ENCODE measurements around the gene MCF2L2. TPM values are rescaled to one million over a fixed set of nuclear protein-coding genes. Genes with fewer than 3 reads are reported as not detected.

MCF2L2 gene
- total RNA-seq, 2 experiments from 2014 or later = 6.5 to 8.2 TPM

DNA sequence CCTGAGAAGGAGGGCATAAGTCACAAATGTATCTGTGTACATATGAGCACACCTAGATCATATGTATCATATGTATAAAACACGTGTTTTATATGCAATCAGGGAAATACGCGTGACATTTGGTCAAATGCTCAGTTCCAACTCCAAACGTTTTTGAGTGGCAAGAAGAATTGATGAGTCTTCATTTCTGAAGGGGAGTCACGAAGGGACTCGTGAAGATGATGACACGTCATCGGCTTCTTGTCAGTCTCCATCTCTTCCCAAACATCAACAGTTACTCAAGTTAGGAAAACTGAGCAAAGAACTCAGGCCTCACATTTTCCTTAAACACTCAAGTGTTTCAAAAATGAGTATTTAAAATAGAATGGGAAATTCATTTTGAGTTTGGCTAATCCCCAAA is 95.9 kb downstream of the MCF2L2 start:
- no peak overlapping the region for H3K27ac Mint-ChIP-seq
- DNase-seq (no peak), ATAC-seq (ENCODE audit: low read depth) (no peak)
- H3K36me3 Mint-ChIP-seq = peaks cover 22% of the 10 kb centered on the region
- H3K9me3 Mint-ChIP-seq = no peaks in the 10 kb centered on the region
- peaks cover 16% of the 10 kb centered on the region for H3K4me1 Mint-ChIP-seq
- POLR2A ChIA-PET = no interaction called here
- no peaks in the 10 kb centered on the region for H3K27me3 Mint-ChIP-seq
- no peak overlapping the region for H3K4me3 Mint-ChIP-seq

DNA sequence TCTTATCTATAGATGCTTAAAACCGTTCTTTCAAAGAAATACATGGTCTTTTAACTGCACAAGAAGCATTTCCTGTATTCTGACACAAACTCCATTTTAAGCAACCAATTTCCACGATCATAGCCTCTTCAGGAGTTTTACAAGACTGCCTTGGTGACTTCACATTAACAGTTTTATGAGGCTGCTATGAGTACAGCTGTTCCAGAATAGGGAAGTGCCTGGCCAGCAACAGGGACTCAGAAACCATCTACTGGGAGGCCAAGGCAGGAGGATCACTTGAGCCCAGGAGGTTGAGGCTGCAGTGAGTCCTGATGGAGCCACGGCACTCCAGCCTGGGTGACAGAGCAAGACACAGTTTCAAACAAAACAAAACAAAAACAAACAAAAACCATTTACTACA is 96.9 kb downstream of the MCF2L2 start:
- ATAC-seq (ENCODE audit: low read depth) (no peak), DNase-seq (no peak)
- H3K27ac Mint-ChIP-seq = no peak overlapping the region
- no peaks in the 10 kb centered on the region for H3K9me3 Mint-ChIP-seq
- H3K4me3 Mint-ChIP-seq = no peak overlapping the region
- H3K36me3 Mint-ChIP-seq = peaks cover 18% of the 10 kb centered on the region
- H3K4me1 Mint-ChIP-seq = peaks cover 20% of the 10 kb centered on the region
- no peaks in the 10 kb centered on the region for H3K27me3 Mint-ChIP-seq
- POLR2A ChIA-PET = no interaction called here

DNA sequence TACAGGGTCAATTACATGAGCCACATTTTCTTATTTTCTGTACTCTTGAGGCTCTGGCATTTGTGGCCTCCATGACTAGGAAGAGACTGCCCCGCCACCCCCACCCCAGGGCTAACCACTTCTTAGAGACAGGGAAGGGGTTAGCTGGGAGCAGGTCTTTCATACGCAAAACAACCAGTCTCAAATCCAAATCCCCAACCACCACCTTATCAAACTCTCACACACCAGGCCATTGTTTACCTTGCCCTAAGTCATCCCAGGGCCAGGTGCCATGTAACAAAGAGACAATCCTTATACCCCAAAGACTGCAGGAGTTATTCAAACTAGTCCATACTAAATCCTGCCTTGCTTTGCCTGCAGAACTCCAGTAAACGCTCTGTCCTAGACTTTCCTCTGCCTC is 97.5 kb downstream of the MCF2L2 start:
- H3K27me3 Mint-ChIP-seq = no peaks in the 10 kb centered on the region
- no peaks in the 10 kb centered on the region for H3K9me3 Mint-ChIP-seq
- ATAC-seq (ENCODE audit: low read depth) (no peak), DNase-seq (no peak)
- peaks cover 22% of the 10 kb centered on the region for H3K4me1 Mint-ChIP-seq
- no peak overlapping the region for H3K27ac Mint-ChIP-seq
- POLR2A ChIA-PET = no interaction called here
- H3K36me3 Mint-ChIP-seq = peaks cover 18% of the 10 kb centered on the region
- H3K4me3 Mint-ChIP-seq = no peak overlapping the region

DNA sequence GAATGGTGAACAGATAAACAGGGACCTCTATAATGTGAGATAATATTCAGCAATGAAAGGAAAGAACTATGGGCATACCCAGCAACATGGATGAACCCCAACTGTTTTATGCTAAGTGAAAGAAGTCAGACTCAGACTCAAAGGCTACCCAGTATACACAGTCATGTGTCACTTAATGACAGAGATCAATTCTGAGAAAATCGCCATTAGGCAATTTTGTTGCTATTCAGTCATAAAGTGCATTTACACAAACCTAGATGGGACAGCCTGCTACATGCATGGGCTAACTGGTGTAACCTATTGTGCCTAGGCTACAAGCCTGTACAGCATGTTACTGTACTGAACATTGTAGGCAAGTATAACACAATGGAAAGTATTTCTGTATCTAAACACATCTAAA is 98.9 kb downstream of the MCF2L2 start:
- Mint-ChIP-seq H3K27ac (no peak overlapping the region), H3K4me1 (peaks cover 23% of the 10 kb centered on the region), H3K27me3 (no peaks in the 10 kb centered on the region), H3K9me3 (no peaks in the 10 kb centered on the region), H3K36me3 (peaks cover 18% of the 10 kb centered on the region), H3K4me3 (no peak overlapping the region)
- POLR2A ChIA-PET = no interaction called here
- DNase-seq = no peak
- no peak for ATAC-seq (ENCODE audit: low read depth)

DNA sequence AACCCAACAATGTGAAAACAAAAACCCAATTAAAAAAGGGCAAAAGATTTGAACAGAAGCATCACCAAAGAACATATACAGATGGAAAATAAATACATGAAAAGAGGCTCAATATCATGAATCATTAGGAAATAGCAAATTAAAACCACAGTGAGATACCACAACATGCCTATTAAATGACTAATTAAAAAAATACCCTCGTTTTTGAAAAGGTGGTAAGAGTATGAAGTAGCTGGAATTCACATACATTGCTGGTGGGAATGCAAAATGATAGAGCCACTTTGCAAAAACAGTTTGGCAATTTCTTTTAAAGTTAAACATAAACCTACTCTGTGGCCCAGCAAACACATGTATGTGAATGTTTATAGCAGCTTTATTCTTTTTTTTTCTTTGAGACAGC is 99.6 kb downstream of the MCF2L2 start:
- DNase-seq (no peak), ATAC-seq (ENCODE audit: low read depth) (no peak)
- POLR2A ChIA-PET = no interaction called here

DNA sequence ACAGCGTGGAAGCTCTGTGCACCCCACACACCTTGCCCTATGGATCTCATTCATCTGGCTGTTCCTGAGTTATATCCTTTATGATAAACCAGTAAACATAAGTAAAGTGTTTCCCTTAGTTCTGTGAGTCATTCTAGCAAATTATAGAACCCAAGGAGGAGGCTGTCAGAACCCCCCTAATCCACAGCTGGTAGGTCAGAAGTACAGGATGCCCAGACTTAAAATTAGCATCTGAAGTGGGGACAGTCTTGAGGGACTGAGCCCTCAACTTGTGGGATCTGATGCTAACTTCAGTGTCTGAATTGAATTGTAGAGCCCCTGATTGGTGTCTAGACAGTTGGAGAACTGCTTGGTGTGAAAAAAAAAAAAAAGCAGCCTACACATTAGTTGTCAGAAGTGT is 100.3 kb downstream of the MCF2L2 start:
- H3K4me3 Mint-ChIP-seq = no peak overlapping the region
- H3K27me3 Mint-ChIP-seq = no peaks in the 10 kb centered on the region
- DNase-seq = no peak
- no peak overlapping the region for H3K27ac Mint-ChIP-seq
- H3K9me3 Mint-ChIP-seq = no peaks in the 10 kb centered on the region
- no peak for ATAC-seq (ENCODE audit: low read depth)
- peaks cover 15% of the 10 kb centered on the region for H3K36me3 Mint-ChIP-seq
- H3K4me1 Mint-ChIP-seq = peaks cover 27% of the 10 kb centered on the region
- POLR2A ChIA-PET = no interaction called here

More for the DNA sequence above, 99.6 kb downstream of the MCF2L2 start:
- Mint-ChIP-seq H3K27ac (no peak overlapping the region), H3K4me1 (peaks cover 25% of the 10 kb centered on the region), H3K9me3 (no peaks in the 10 kb centered on the region), H3K4me3 (no peak overlapping the region), H3K27me3 (no peaks in the 10 kb centered on the region), H3K36me3 (peaks cover 17% of the 10 kb centered on the region)

DNA sequence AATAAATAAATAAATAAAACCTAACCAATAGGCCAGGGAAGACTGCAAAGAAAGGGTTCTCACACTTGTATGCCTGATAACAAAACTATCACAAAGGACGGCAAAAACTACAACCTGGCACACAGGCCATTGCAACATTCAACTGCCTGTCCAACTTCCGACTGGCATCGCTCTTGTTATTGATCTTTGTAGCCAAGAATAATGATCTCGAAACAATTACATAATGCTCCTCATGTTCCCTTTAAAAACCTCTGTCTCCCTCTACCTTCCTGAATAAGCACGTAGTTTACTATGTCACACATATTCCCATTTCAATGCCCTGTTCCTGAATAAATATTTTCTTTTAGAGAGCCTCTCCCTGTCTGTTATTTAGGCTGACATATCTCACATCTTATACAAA is 101.1 kb downstream of the MCF2L2 start:
- Mint-ChIP-seq H3K4me1 (peaks cover 27% of the 10 kb centered on the region), H3K27ac (no peak overlapping the region), H3K36me3 (peaks cover 15% of the 10 kb centered on the region), H3K4me3 (no peak overlapping the region), H3K9me3 (no peaks in the 10 kb centered on the region), H3K27me3 (no peaks in the 10 kb centered on the region)
- DNase-seq (no peak), ATAC-seq (ENCODE audit: low read depth) (no peak)
- POLR2A ChIA-PET = no interaction called here

DNA sequence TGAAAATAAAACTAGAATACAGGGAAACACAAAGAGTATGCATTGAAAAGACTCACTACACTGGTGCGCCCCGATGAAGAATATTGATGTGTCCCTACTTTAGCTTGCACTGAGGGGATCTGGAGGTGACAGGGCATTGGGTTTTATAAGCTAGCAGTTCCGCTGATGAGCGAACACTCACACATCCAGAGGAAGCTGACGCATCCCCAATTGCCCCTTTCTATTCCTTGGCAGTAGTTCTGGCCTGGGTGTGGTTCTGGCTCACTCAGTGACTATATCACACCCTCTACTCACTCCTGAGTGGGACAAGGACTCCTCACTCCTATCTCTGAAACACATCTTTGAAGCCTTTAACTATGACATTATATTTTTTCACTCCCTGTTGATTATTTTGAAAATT is 104.3 kb downstream of the MCF2L2 start:
- POLR2A ChIA-PET = interaction anchor here (0.5 kb wide), 1 partner anchor 47 kb away, joined by 4 read pairs; no protein-coding TSS in a partner anchor
- ATAC-seq (ENCODE audit: low read depth) (no peak), DNase-seq (no peak)
- Mint-ChIP-seq H3K4me1 (peaks cover 21% of the 10 kb centered on the region), H3K27me3 (no peaks in the 10 kb centered on the region), H3K27ac (no peak overlapping the region), H3K9me3 (no peaks in the 10 kb centered on the region), H3K36me3 (peaks cover 7% of the 10 kb centered on the region), H3K4me3 (no peak overlapping the region)

DNA sequence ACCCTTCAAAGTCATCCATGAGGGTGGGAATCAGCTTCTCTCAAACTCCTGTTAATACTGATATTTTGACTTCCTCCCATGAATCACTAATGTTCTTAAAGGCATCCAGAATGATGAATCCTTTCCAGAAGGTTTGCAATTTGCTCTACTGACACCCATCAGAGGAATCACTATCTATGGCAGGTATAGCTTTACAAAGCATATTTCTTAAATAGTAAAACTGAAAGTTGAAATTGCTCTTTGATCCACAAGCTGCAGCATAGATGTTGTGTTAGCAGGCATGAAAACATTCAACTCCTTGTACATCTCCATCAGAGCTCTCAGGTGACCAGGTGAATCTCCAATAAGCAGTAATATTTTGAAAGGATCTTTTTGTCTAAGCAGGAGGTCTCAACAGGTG is 109.0 kb downstream of the MCF2L2 start:
- POLR2A ChIA-PET = no interaction called here
- ATAC-seq (ENCODE audit: low read depth) = peak; percentile 71
- peak overlapping the region; percentile 64 for H3K27ac Mint-ChIP-seq

DNA sequence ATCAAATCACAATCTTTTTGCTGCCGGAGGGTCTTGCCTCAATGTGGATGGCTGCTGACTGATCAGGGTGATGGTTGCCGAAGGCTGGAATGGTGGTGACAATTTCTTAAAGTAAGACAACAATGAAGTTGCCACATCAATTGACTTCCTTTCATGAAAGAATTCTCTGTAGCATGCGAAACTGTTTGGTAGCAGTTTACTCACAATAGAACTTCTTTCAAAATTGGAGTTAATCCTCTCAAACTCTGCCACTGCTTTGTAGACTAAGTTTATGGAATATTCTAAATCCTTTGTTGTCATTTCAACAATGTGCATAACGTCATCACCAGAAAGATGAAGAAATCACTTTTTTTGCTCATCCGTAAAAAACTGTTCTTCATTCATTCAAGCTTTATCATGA is 109.5 kb downstream of the MCF2L2 start:
- Mint-ChIP-seq H3K9me3 (no peaks in the 10 kb centered on the region), H3K4me3 (peak overlapping the region; percentile 46), H3K27ac (peak overlapping the region; percentile 64), H3K4me1 (peaks cover 16% of the 10 kb centered on the region), H3K36me3 (peaks cover 7% of the 10 kb centered on the region), H3K27me3 (no peaks in the 10 kb centered on the region)
- ATAC-seq (ENCODE audit: low read depth) (peak; percentile 45), DNase-seq (no peak)
- POLR2A ChIA-PET = no interaction called here

More for the DNA sequence above, 109.0 kb downstream of the MCF2L2 start:
- no peak for DNase-seq
- H3K4me1 Mint-ChIP-seq = peaks cover 17% of the 10 kb centered on the region
- no peaks in the 10 kb centered on the region for H3K27me3 Mint-ChIP-seq
- peaks cover 5% of the 10 kb centered on the region for H3K36me3 Mint-ChIP-seq
- H3K9me3 Mint-ChIP-seq = no peaks in the 10 kb centered on the region
- H3K4me3 Mint-ChIP-seq = peak overlapping the region; percentile 46

DNA sequence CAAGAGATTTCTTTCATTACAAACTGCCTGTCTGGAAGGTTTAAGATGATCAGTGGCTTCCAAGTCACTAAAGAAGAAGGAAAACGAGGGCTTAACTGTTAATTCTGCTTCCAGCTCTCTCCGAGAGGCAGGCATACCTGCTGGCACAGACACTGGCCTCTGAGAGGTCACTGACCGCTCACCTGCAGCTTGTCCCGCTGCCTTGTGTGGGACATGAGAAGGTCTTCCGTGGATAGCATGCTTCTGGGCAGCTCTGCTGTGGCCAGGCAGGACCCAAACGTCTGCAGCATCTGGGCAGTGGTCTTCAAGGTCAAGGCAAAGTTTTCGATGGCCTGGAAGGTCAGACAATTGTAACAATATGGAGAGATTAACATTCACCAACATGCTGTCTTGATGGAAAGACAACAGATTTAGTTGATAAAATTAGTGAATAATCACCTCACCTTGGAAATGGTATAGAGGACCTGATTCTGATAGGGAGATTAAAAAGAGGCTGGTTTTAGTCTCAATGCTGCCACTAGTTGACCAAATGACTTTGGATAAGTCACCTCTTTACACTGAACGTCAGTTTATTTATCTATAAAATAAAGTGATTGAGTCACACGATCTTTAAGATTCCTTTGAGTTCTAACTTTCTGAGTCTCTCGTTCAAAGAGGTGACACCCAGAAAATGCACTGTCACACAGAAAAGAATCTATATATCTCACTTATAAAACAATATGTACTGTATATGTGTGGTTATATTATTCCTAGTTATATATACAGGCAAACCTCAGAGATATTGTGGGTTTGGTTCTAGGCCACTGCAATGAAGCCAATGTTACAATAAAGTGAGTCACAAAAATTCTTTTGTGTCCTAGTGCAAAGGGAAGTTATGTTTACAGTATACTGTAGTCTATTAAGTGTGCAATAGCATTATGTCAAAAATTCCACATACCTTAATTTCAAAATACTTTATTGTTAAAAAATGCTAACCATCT is 110.2 kb downstream of the MCF2L2 start:
- no peak for DNase-seq
- POLR2A ChIA-PET = no interaction called here
- peaks cover 13% of the 10 kb centered on the region for H3K4me1 Mint-ChIP-seq
- H3K4me3 Mint-ChIP-seq = no peak overlapping the region
- H3K36me3 Mint-ChIP-seq = peaks cover 5% of the 10 kb centered on the region
- no peaks in the 10 kb centered on the region for H3K27me3 Mint-ChIP-seq
- peak overlapping the region; percentile 0 for H3K27ac Mint-ChIP-seq
- H3K9me3 Mint-ChIP-seq = no peaks in the 10 kb centered on the region
- ATAC-seq (ENCODE audit: low read depth) = no peak

DNA sequence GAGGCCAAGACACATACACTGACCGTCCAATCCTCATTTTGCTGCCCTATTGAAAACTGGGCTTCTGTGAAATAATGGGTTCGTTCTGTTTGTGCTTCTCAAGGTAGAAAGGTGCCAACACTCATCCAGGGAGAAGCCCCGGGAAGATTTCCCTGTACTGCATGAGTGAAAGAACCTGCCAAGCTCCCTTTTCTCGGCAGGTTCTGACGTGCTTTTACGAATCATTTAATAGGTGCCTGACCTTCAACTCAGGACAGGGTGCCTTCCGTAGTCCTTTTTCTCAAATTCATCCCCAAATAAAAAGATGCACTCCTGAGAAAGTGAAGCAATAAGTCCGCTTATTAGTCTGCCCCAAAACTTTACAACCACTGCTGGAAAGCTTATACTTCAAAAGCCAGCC is 111.1 kb downstream of the MCF2L2 start:
- Mint-ChIP-seq H3K4me1 (peaks cover 13% of the 10 kb centered on the region), H3K9me3 (no peaks in the 10 kb centered on the region), H3K27me3 (no peaks in the 10 kb centered on the region), H3K36me3 (peaks cover 5% of the 10 kb centered on the region), H3K27ac (no peak overlapping the region), H3K4me3 (no peak overlapping the region)
- ATAC-seq (ENCODE audit: low read depth) (no peak), DNase-seq (no peak)
- POLR2A ChIA-PET = no interaction called here

DNA sequence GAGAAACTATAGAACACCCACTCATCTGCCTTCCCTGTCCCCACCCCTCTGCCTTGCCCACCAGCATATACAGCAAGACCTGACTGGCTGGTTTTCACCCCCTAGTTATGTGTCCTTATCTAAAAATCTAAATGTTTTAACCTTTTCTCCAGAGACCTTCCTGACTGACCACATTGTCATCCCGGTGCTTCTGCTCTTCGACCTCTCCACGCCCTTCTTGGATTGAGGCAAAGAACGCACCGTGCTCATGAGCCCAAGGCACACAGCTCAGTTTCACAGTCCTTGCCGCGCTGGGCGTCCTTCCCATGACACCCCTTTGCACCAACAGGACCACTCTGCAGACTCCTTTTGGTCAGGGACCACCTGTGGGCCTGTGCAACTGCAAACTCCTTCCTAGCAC is 112.7 kb downstream of the MCF2L2 start:
- DNase-seq (no peak), ATAC-seq (ENCODE audit: low read depth) (no peak)
- Mint-ChIP-seq H3K9me3 (no peaks in the 10 kb centered on the region), H3K36me3 (peaks cover 13% of the 10 kb centered on the region), H3K27ac (no peak overlapping the region), H3K4me1 (peaks cover 14% of the 10 kb centered on the region), H3K27me3 (no peaks in the 10 kb centered on the region), H3K4me3 (no peak overlapping the region)
- POLR2A ChIA-PET = interaction anchor here (1.2 kb wide), 1 partner anchor 63 kb away, joined by 3 read pairs; no protein-coding TSS in a partner anchor

DNA sequence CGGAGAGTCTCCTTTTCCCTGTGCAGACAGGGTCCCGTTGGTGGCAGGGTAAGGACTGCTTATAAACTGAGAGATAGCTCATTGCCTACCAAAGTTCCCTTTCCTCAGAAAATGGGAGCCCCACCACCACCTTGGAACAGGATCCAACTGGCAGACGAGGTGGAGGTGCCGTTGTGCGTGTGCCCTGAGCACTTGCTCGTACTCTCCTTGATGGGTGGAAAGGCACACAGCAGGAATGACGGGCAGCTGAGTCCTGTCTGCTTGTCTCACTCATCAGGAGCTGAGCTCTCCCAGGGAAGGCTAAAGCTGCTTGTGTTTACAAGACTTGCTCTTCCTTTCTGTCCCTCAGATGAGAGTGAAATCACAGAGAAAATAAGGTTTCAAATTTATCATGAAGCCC is 114.7 kb downstream of the MCF2L2 start:
- H3K4me1 Mint-ChIP-seq = peaks cover 4% of the 10 kb centered on the region
- H3K27me3 Mint-ChIP-seq = no peaks in the 10 kb centered on the region
- ATAC-seq (ENCODE audit: low read depth) = no peak
- H3K4me3 Mint-ChIP-seq = no peak overlapping the region
- DNase-seq = no peak
- H3K36me3 Mint-ChIP-seq = peaks cover 21% of the 10 kb centered on the region
- H3K9me3 Mint-ChIP-seq = no peaks in the 10 kb centered on the region
- POLR2A ChIA-PET = no interaction called here
- H3K27ac Mint-ChIP-seq = no peak overlapping the region

Data from activated naive CD8-positive, alpha-beta T cell treated with anti-CD3 and anti-CD28 coated beads, Interleukin-2, amount 10 ng/mL, durations not matched to agents 7 days and 5 days (primary cell).